WTC11 (cell line): Measurements from ENCODE around the gene CPTP. TPM values are rescaled to one million over a fixed set of nuclear protein-coding genes. Genes with fewer than 3 reads are reported as not detected.
A peak's percentile ranks its signal among the peaks of the same experiment; 100 is the strongest.

ENCODE experiments used
- ATAC-seq: fragments of 200-7000 bp; cut with Tn5 transposase; 2 replicates; pipeline ENCODE4 v1.10.0; 2021; ENCODE audit warnings: mild to moderate bottlenecking, moderate library complexity
- CTCF ChIA-PET: fragments of 300-600 bp; sonication (Branson Sonifier 250); formaldehyde crosslinking; loops from one replicate; lab custom pipeline; 2021; ENCODE audit warnings: antibody characterized with exemption; lab: Charles Lee
- POLR2A ChIA-PET: fragments of 350-600 bp; sonication (Branson Sonifier 250); formaldehyde crosslinking; loops from one replicate; lab custom pipeline; 2021; ENCODE audit warnings: antibody characterized with exemption; lab: Charles Lee
- DNase-seq: peaks from one replicate; pipeline ENCODE4 v3.0.0; 2021; ENCODE audit warnings: low spot score
- H3K27ac Mint-ChIP-seq: 2 replicates; pipeline ENCODE4 v1.8.0; 2021; ENCODE audit warnings: mixed read lengths
- H3K27me3 Mint-ChIP-seq: 2 replicates; pipeline ENCODE4 v1.8.0; 2021; ENCODE audit warnings: low read depth, mild to moderate bottlenecking, moderate library complexity, mixed read lengths
- H3K36me3 Mint-ChIP-seq: 2 replicates; pipeline ENCODE4 v1.8.0; 2021; ENCODE audit warnings: mixed read lengths
- H3K4me1 Mint-ChIP-seq: 2 replicates; pipeline ENCODE4 v1.8.0; 2022; ENCODE audit warnings: mixed read lengths
- H3K4me3 Mint-ChIP-seq: 2 replicates; pipeline ENCODE4 v1.8.0; 2021; ENCODE audit warnings: mild to moderate bottlenecking, moderate library complexity, mixed read lengths
- H3K9me3 Mint-ChIP-seq: 2 replicates; pipeline ENCODE4 v1.8.0; 2021; ENCODE audit warnings: mixed read lengths
- AFF4 ChIP-seq: sonication (generic); formaldehyde crosslinking; IDR thresholded peaks from 2 replicates; pipeline ENCODE4 v1.8.1; 2023; ENCODE audit warnings: mild to moderate bottlenecking, missing genetic modification reagents, borderline replicate concordance
- ARID4B ChIP-seq: sonication (generic); formaldehyde crosslinking; IDR thresholded peaks from 2 replicates; pipeline ENCODE4 v1.8.0; 2023; ENCODE audit warnings: missing genetic modification reagents, mild to moderate bottlenecking, borderline replicate concordance
- CREB1 ChIP-seq: sonication (generic); formaldehyde crosslinking; IDR thresholded peaks from 2 replicates; pipeline ENCODE4 v1.8.0; 2023; ENCODE audit warnings: mild to moderate bottlenecking, missing genetic modification reagents
- CREM ChIP-seq: sonication (generic); formaldehyde crosslinking; IDR thresholded peaks from 2 replicates; pipeline ENCODE4 v1.8.1; 2022; ENCODE audit warnings: mild to moderate bottlenecking, missing genetic modification reagents, moderate library complexity
- ERG ChIP-seq: fragments of 250-450 bp; sonication (Bioruptor Pico); IDR thresholded peaks from 2 replicates; pipeline ENCODE4 v1.8.0; 2021; ENCODE audit warnings: mild to moderate bottlenecking
- ESRRA ChIP-seq: sonication (generic); formaldehyde crosslinking; IDR thresholded peaks from 2 replicates; pipeline ENCODE4 v1.8.1; 2022; ENCODE audit warnings: mild to moderate bottlenecking, missing genetic modification reagents, borderline replicate concordance
- GABPB1 ChIP-seq: sonication (generic); formaldehyde crosslinking; IDR thresholded peaks from 2 replicates; pipeline ENCODE4 v1.8.1; 2023; ENCODE audit warnings: mild to moderate bottlenecking, missing genetic modification reagents
- GRHL2 ChIP-seq: fragments of 250-450 bp; sonication (Bioruptor Pico); IDR thresholded peaks from 2 replicates; pipeline ENCODE4 v1.8.0; 2022; ENCODE audit warnings: mild to moderate bottlenecking, moderate library complexity; ENCODE audit not compliant: insufficient replicate concordance, severe bottlenecking
- JAZF1 ChIP-seq: fragments of 250-450 bp; sonication (Bioruptor Pico); IDR thresholded peaks from 2 replicates; pipeline ENCODE4 v1.9.0; 2021; ENCODE audit warnings: moderate library complexity, mild to moderate bottlenecking, inconsistent platforms
- OVOL2 ChIP-seq: fragments of 250-450 bp; sonication (Bioruptor Pico); IDR thresholded peaks from 2 replicates; pipeline ENCODE4 v1.9.0; 2021; ENCODE audit warnings: mild to moderate bottlenecking, borderline replicate concordance
- PREB ChIP-seq: sonication (generic); formaldehyde crosslinking; IDR thresholded peaks from 2 replicates; pipeline ENCODE4 v1.8.1; 2022; ENCODE audit warnings: mild to moderate bottlenecking, missing genetic modification reagents, moderate library complexity, borderline replicate concordance
- SOX15 ChIP-seq: fragments of 250-450 bp; sonication (Bioruptor Pico); IDR thresholded peaks from 2 replicates; pipeline ENCODE4 v1.9.0; 2021; ENCODE audit warnings: mild to moderate bottlenecking
- SP1 ChIP-seq: sonication (generic); formaldehyde crosslinking; conservative IDR thresholded peaks from 2 replicates; pipeline ENCODE4 v1.8.1; 2022; ENCODE audit warnings: missing genetic modification reagents
- TEAD1 ChIP-seq: sonication (generic); formaldehyde crosslinking; IDR thresholded peaks from 2 replicates; pipeline ENCODE4 v1.8.0; 2022; ENCODE audit warnings: mild to moderate bottlenecking, missing genetic modification reagents
- USF1 ChIP-seq: sonication (generic); formaldehyde crosslinking; IDR thresholded peaks from 2 replicates; pipeline ENCODE4 v1.8.0; 2022; ENCODE audit warnings: mild to moderate bottlenecking, missing genetic modification reagents
- ZNF232 ChIP-seq: sonication (generic); formaldehyde crosslinking; IDR thresholded peaks from 2 replicates; pipeline ENCODE4 v1.8.0; 2022; ENCODE audit warnings: mild to moderate bottlenecking, missing genetic modification reagents
- ZNF263 ChIP-seq: sonication (generic); formaldehyde crosslinking; IDR thresholded peaks from 2 replicates; pipeline ENCODE4 v1.8.1; 2022; ENCODE audit warnings: low read depth, mild to moderate bottlenecking, moderate library complexity, missing genetic modification reagents
- ZNF317 ChIP-seq: sonication (generic); formaldehyde crosslinking; IDR thresholded peaks from 2 replicates; pipeline ENCODE4 v1.8.1; 2023; ENCODE audit warnings: low read depth, mild to moderate bottlenecking, moderate library complexity, missing genetic modification reagents, borderline replicate concordance
- ZNF396 ChIP-seq: fragments of 250-450 bp; sonication (Bioruptor Pico); IDR thresholded peaks from 2 replicates; pipeline ENCODE4 v1.8.0; 2021; ENCODE audit warnings: mild to moderate bottlenecking, moderate library complexity, borderline replicate concordance
- ZNF423 ChIP-seq: fragments of 250-450 bp; sonication (Bioruptor Pico); IDR thresholded peaks from 2 replicates; pipeline ENCODE4 v2.1.2; 2022; ENCODE audit warnings: mild to moderate bottlenecking, moderate library complexity
- total RNA-seq: library from RNA; stranded (reverse); gene quantifications from 3 replicates; pipeline ENCODE4 v1.2.3, GENCODE V29; 2021

Gene CPTP
- total RNA-seq, 1 experiment from 2014 or later = 14.4 TPM

- POLR2A ChIA-PET = interaction anchor here (1.0 kb wide), 1 partner anchor 39 kb away, joined by 3 read pairs; the partner anchor contains the start of gene CCNL2
- TF ChIP-seq CREM = no peak
- TF ChIP-seq GABPB1 (CRISPR knock-in tag) = 0 out of 2 replicates have a peak, but pooled peaks have one; percentile 10
- H3K27me3 Mint-ChIP-seq = peaks cover 28% of the 10 kb centered on the region
- H3K36me3 Mint-ChIP-seq = no peaks in the 10 kb centered on the region
- CTCF ChIA-PET = interaction anchor here (1.9 kb wide), 1 partner anchor 11 kb away, joined by 8 read pairs; no protein-coding TSS in a partner anchor
- peaks cover 21% of the 10 kb centered on the region for H3K4me1 Mint-ChIP-seq
- no peak overlapping the region for H3K27ac Mint-ChIP-seq
- peak; percentile 15 for DNase-seq
- no peak for ATAC-seq
- H3K9me3 Mint-ChIP-seq = no peaks in the 10 kb centered on the region
- H3K4me3 Mint-ChIP-seq = no peak overlapping the region
Observed at GRCh38 chr1:1359664-1360468, 35.3 kb downstream of the CPTP start.

GRCh38 chr1:1360506-1361169 lies 36.0 kb downstream of the CPTP start:
- H3K27me3 Mint-ChIP-seq = peaks cover 30% of the 10 kb centered on the region
- no peaks in the 10 kb centered on the region for H3K36me3 Mint-ChIP-seq
- DNase-seq = peak; percentile 21
- H3K4me3 Mint-ChIP-seq = no peak overlapping the region
- H3K9me3 Mint-ChIP-seq = no peaks in the 10 kb centered on the region
- peaks cover 21% of the 10 kb centered on the region for H3K4me1 Mint-ChIP-seq
- TF ChIP-seq ARID4B (CRISPR knock-in tag) = no peak
- no peak for TF ChIP-seq OVOL2
- no peak for TF ChIP-seq SP1
- TF ChIP-seq TEAD1 (CRISPR knock-in tag) = no peak
- no peak for TF ChIP-seq PREB (CRISPR knock-in tag)
- no peak for TF ChIP-seq ZNF232 (CRISPR knock-in tag)
- no peak for TF ChIP-seq GRHL2 (CRISPR knock-in tag)
- no peak for TF ChIP-seq SOX15 (CRISPR knock-in tag)
- TF ChIP-seq ERG = no peak
- no peak for TF ChIP-seq CREB1 (CRISPR knock-in tag)
- TF ChIP-seq AFF4 (CRISPR knock-in tag) = no peak
- no peak for TF ChIP-seq ESRRA
- TF ChIP-seq ZNF396 (CRISPR knock-in tag) = no peak
- TF ChIP-seq ZNF423 (CRISPR knock-in tag) = no peak
- TF ChIP-seq ZNF317 (CRISPR knock-in tag) = no peak
- no peak for TF ChIP-seq JAZF1 (CRISPR knock-in tag)
- no peak for TF ChIP-seq ZNF263 (CRISPR knock-in tag)
- no peak for TF ChIP-seq USF1 (CRISPR knock-in tag)
- ChIA-PET POLR2A (interaction anchor here (1.0 kb wide), 1 partner anchor 38 kb away, joined by 3 read pairs; the partner anchor contains the start of gene CCNL2), CTCF (no interaction called here)
- no peak for ATAC-seq
- peak overlapping the region; percentile 62; the same call in 1 of the 2 replicates for H3K27ac Mint-ChIP-seq
